HCT116 (cell line): Measurements from ENCODE around the gene EME1. TPM values are rescaled to one million over a fixed set of nuclear protein-coding genes. Genes with fewer than 3 reads are reported as not detected.
A peak's percentile ranks its signal among the peaks of the same experiment; 100 is the strongest.

Experiments used
- ATAC-seq: fragments of 200-7000 bp; cut with Tn5 transposase; 2 replicates; pipeline ENCODE4 v1.9.1; 2020; ENCODE audit warnings: mild to moderate bottlenecking, moderate library complexity
- BruUV-seq: library from RNA; stranded (reverse); fragments of 400-500 nt; replicated peaks from 2 replicates; lab custom pipeline; 2021; lab: Mats Ljungman, UMichigan
- CTCF ChIA-PET: fragments of 300-600 bp; sonication (Branson Sonifier 250); formaldehyde crosslinking; loops from one replicate; lab custom pipeline; 2021; ENCODE audit warnings: antibody characterized with exemption; lab: Charles Lee
- POLR2A ChIA-PET: fragments of 300-600, 350-600 bp; sonication (Branson Sonifier 250); formaldehyde crosslinking; loops from one replicate; lab custom pipeline; 2021; ENCODE audit warnings: antibody characterized with exemption; lab: Charles Lee
- RAD21 ChIA-PET, 2 experiments: fragments of 300-600 bp; sonication (Branson Sonifier 250); formaldehyde crosslinking; loops; one replicate each; lab custom pipeline; 2023; ENCODE audit warnings: low total read pairs in 2 of 2; ENCODE audit not compliant: uncharacterized antibody in 2 of 2, unreplicated experiment in 2 of 2, low non-redundant PET in 1 of 2; lab: Charles Lee
- DNase-seq: peaks from one replicate; pipeline ENCODE4 v3.0.0-alpha.2; 2010; ENCODE audit warnings: low read depth, low spot score
- H2AFZ ChIP-seq: fragments of 200-600 bp; shearing (Covaris generic), sonication (generic); 2 replicates; pipeline ENCODE4 v1.6.1; 2017; ENCODE audit warnings: low read depth, mixed run types, mixed read lengths, antibody characterized with exemption, low read length; ENCODE audit not compliant: poor library complexity, severe bottlenecking
- H3K27ac ChIP-seq: 2 replicates; pipeline ENCODE4 v1.5.1; 2012; ENCODE audit warnings: low read depth, low read length
- H3K27me3 ChIP-seq: fragments of 200-600 bp; sonication (generic); 2 replicates; pipeline ENCODE4 v1.6.1; 2016; ENCODE audit warnings: mixed run types, low read length, mixed read lengths; ENCODE audit not compliant: insufficient read depth
- H3K36me3 ChIP-seq, 2 experiments: fragments of 200-500 bp in 1 of 2; fragments of 200-600 bp in 1 of 2; sonication (Bioruptor generic) in 1 of 2; sonication (generic) in 1 of 2; 2 replicates each; pipeline versions ENCODE4 v1.5.1 to v1.6.1; 2014 to 2016; ENCODE audit warnings: low read length in 2 of 2, inconsistent platforms in 1 of 2, mixed read lengths in 1 of 2, mixed run types in 1 of 2; ENCODE audit not compliant: insufficient read depth in 2 of 2, control insufficient read depth in 1 of 2
- H3K4me1 ChIP-seq, 2 experiments: fragments of 200-600 bp in 1 of 2; sonication (generic) in 1 of 2; 2 replicates each; pipeline versions ENCODE4 v1.5.1 to v1.6.1; 2012 to 2017; ENCODE audit warnings: low read length in 2 of 2, inconsistent platforms in 1 of 2, mild to moderate bottlenecking in 1 of 2, mixed read lengths in 1 of 2, mixed run types in 1 of 2, moderate library complexity in 1 of 2; ENCODE audit not compliant: insufficient read depth in 2 of 2, control insufficient read depth in 1 of 2
- H3K4me2 ChIP-seq: fragments of 200-600 bp; sonication (generic); 2 replicates; pipeline ENCODE4 v1.6.1; 2017; ENCODE audit warnings: mixed run types, low read length, mixed read lengths
- H3K4me3 ChIP-seq, 2 experiments: fragments of 200-600 bp in 1 of 2; sonication (generic) in 1 of 2; replicated peaks in 1 of 2; 2 replicates each; pipeline ENCODE4 v1.5.1; 2011 to 2016; ENCODE audit warnings: low read length in 2 of 2, control low read depth in 1 of 2, low read depth in 1 of 2, mild to moderate bottlenecking in 1 of 2, mixed read lengths in 1 of 2, mixed run types in 1 of 2
- H3K79me2 ChIP-seq: fragments of 200-600 bp; sonication (generic); 2 replicates; pipeline ENCODE4 v1.6.1; 2017; ENCODE audit warnings: mild to moderate bottlenecking, mixed run types, low read length, moderate library complexity, mixed read lengths; ENCODE audit not compliant: insufficient read depth
- H3K9ac ChIP-seq: fragments of 200-600 bp; sonication (generic); 2 replicates; pipeline ENCODE4 v1.6.1; 2016; ENCODE audit warnings: low read length, mixed read lengths
- H3K9me2 ChIP-seq: fragments of 200-600 bp; sonication (generic), shearing (Covaris generic); 2 replicates; pipeline ENCODE4 v1.6.1; 2017; ENCODE audit warnings: mixed run types, mild to moderate bottlenecking, moderate library complexity; ENCODE audit not compliant: insufficient read depth
- H3K9me3 ChIP-seq, 2 experiments: fragments of 200-500 bp in 1 of 2; fragments of 200-600 bp in 1 of 2; sonication (Bioruptor generic) in 1 of 2; sonication (generic) in 1 of 2; 2 replicates each; pipeline ENCODE4 v1.6.1; 2014 to 2017; ENCODE audit warnings: low read length in 2 of 2, mixed read lengths in 2 of 2, inconsistent platforms in 1 of 2, low read depth in 1 of 2, mild to moderate bottlenecking in 1 of 2, mixed run types in 1 of 2, moderate library complexity in 1 of 2; ENCODE audit not compliant: control insufficient read depth in 1 of 2, insufficient read depth in 1 of 2
- H4K20me1 ChIP-seq: fragments of 200-600 bp; sonication (generic), shearing (Covaris generic); 2 replicates; pipeline ENCODE4 v1.6.1; 2017; ENCODE audit warnings: mixed run types, mild to moderate bottlenecking, moderate library complexity; ENCODE audit not compliant: insufficient read depth
- ATF3 ChIP-seq: IDR thresholded peaks from 2 replicates; pipeline ENCODE4 v1.6.1; 2012
- CBX3 ChIP-seq: IDR thresholded peaks from 2 replicates; pipeline ENCODE4 v1.6.1; 2012; ENCODE audit warnings: low read depth
- CTCF ChIP-seq, 3 experiments: fragments of 200-600 bp in 1 of 3; sonication (generic) in 1 of 3; IDR thresholded peaks in 2 of 3; conservative IDR thresholded peaks in 1 of 3; 2 replicates each; pipeline ENCODE4 v1.5.1; 2012 to 2017; ENCODE audit warnings: low read depth in 2 of 3, low read length in 2 of 3, antibody characterized with exemption in 1 of 3, borderline replicate concordance in 1 of 3, control low read depth in 1 of 3, mild to moderate bottlenecking in 1 of 3, mixed read lengths in 1 of 3, mixed run types in 1 of 3, moderate library complexity in 1 of 3; ENCODE audit not compliant: insufficient read depth in 1 of 3
- EGR1 ChIP-seq: IDR thresholded peaks from 2 replicates; pipeline ENCODE4 v1.6.1; 2012; ENCODE audit warnings: low read depth
- JUND ChIP-seq: IDR thresholded peaks from 2 replicates; pipeline ENCODE4 v1.6.1; 2012
- POLR2A ChIP-seq: IDR thresholded peaks from 2 replicates; pipeline ENCODE4 v1.7.0; 2011; ENCODE audit warnings: borderline replicate concordance; ENCODE audit not compliant: insufficient read depth, insufficient read length; ENCODE audit errors: extremely low read depth
- POLR2AphosphoS5 ChIP-seq: IDR thresholded peaks from 2 replicates; pipeline ENCODE4 v1.6.1; 2011; ENCODE audit warnings: mild to moderate bottlenecking, low read depth, low read length, moderate library complexity
- RAD21 ChIP-seq: IDR thresholded peaks from 2 replicates; pipeline ENCODE4 v1.6.1; 2012; ENCODE audit warnings: low read depth, mild to moderate bottlenecking
- REST ChIP-seq: IDR thresholded peaks from 2 replicates; pipeline ENCODE4 v1.6.1; 2012; ENCODE audit warnings: low read depth
- SIN3A ChIP-seq: IDR thresholded peaks from 2 replicates; pipeline ENCODE4 v1.6.1; 2012; ENCODE audit warnings: low read depth
- SP1 ChIP-seq: IDR thresholded peaks from 2 replicates; pipeline ENCODE4 v1.6.1; 2012; ENCODE audit warnings: low read depth
- YY1 ChIP-seq: IDR thresholded peaks from 2 replicates; pipeline ENCODE4 v1.6.1; 2011; ENCODE audit warnings: low read length, low read depth, moderate library complexity, mild to moderate bottlenecking; ENCODE audit not compliant: insufficient replicate concordance; ENCODE audit errors: extremely low read depth
- ZFX ChIP-seq: fragments of 450-650 bp; IDR thresholded peaks from 2 replicates; pipeline ENCODE4 v1.6.1; 2017
- ZNF274 ChIP-seq: fragments of 200-500 bp; sonication (Bioruptor generic); IDR thresholded peaks from 2 replicates; pipeline ENCODE4 v1.6.1; 2014; ENCODE audit warnings: mild to moderate bottlenecking, low read depth, low read length, inconsistent platforms
- intact Hi-C: fragments of 100-400 bp; cut with micrococcal nuclease; formaldehyde crosslinking; loops from 2 replicates; pipeline ENCODE4 v1.10.0; 2022
- total RNA-seq: library from RNA; stranded (reverse); gene quantifications from one replicate; pipeline ENCODE4 v1.2.1, GENCODE V29; 2021; ENCODE audit not compliant: unreplicated experiment

EME1 gene
- total RNA-seq, 1 experiment from 2014 or later, result 31.8 TPM

- intact Hi-C loops, result loop anchor here (1.0 kb wide), 1 partner anchor 52 kb away; no protein-coding TSS in a partner anchor
- RAD21 ChIA-PET, result no interaction called here
Observed at GRCh38 chr17:50426814-50427787, 54.1 kb downstream of the EME1 start.

More at GRCh38 chr17:50426814-50427787, 54.1 kb downstream of the EME1 start:
- ATAC-seq (peak; percentile 63), DNase-seq (peak; percentile 69)
- Histone ChIP-seq H3K27ac (peak overlapping the region; percentile 73), H3K9me2 (no peaks in the 10 kb centered on the region), H3K79me2 (0 out of 2 replicates have a peak, but pooled peaks cover 7% of the 10 kb centered on the region), H3K9ac (peak overlapping the region; percentile 59), H4K20me1 (no peaks in the 10 kb centered on the region), H3K4me1 (peaks cover 31 to 50% of the 10 kb centered on the region in 2 experiments), H3K9me3 (no peaks in the 10 kb centered on the region), H3K27me3 (no peaks in the 10 kb centered on the region), H3K4me3 (peak overlapping the region; percentile 63 to 73), H3K4me2 (peak overlapping the region; percentile 89), H2AFZ (peak overlapping the region; percentile 5), H3K36me3 (no peaks in the 10 kb centered on the region; a peak in 1 of 4 replicates)
- TF ChIP-seq SIN3A (no peak), ZFX (peak; percentile 39; the same call in 1 of the 2 replicates), SP1 (no peak), JUND (no peak), RAD21 (no peak), CBX3 (peak; percentile 83; the same call in 1 of the 2 replicates), EGR1 (no peak), ZNF274 (no peak), YY1 (no peak), POLR2A (peak; percentile 30), REST (no peak), ATF3 (no peak), CTCF (IDR thresholded peaks at IDR 0.05 in 2 of 3, conservative IDR thresholded peaks at IDR 0.05 in 1 of 3; ENCODE audit: borderline replicate concordance in 1 of 3, insufficient read depth in 1 of 3, low read depth in 2 of 3, low read length in 2 of 3) (peak; percentile 64 to 85 (median 74); a peak in 5 of 6 replicates), POLR2AphosphoS5 (peak; percentile 40; the same call in 1 of the 2 replicates)
- BruUV-seq, result TSS peak; percentile 53
- POLR2A ChIA-PET, result interaction anchor here (1.1 to 2.5 kb wide), 2 partner anchors 27 to 29 kb away, joined by 3 to 14 read pairs; partner anchors contain the start of gene LRRC59
- CTCF ChIA-PET, result interaction anchor here (0.9 to 4.3 kb wide), 3 partner anchors 10 to 333 kb away, joined by 3 to 20 read pairs (median 7); partner anchors contain the start of gene LRRC59
